ENCODE data around the gene ZSWIM3. TPM values are rescaled to one million over a fixed set of nuclear protein-coding genes. Genes with fewer than 3 reads are reported as not detected.

Gene ZSWIM3
- total and polyA plus RNA-seq, 2 of the 13 experiments (the other 11 are each of a cell fraction or from before 2014, with no cell fraction given): 5.2 to 5.8 TPM

GRCh38 chr20:45857114-45857881 lies at the start of gene ZSWIM3, which contains the start of gene ACOT8 (continued):
- TF ChIP-seq TRIM24 (CRISPR knock-in tag; IDR thresholded peaks at IDR 0.05): no peak
- peak; percentile 91 for TF ChIP-seq CREB1 (IDR thresholded peaks at IDR 0.05)
- TF ChIP-seq CREB1 (CRISPR knock-in tag; IDR thresholded peaks at IDR 0.05): peak; percentile 93
- TF ChIP-seq ZBTB1 (CRISPR knock-in tag; IDR thresholded peaks at IDR 0.05; ENCODE audit: borderline replicate concordance): no peak
- TF ChIP-seq ZIK1 (CRISPR knock-in tag; IDR thresholded peaks at IDR 0.05; ENCODE audit: borderline replicate concordance, low read depth): 0 out of 2 replicates have a peak, but pooled peaks have one; percentile 38
- no peak for TF ChIP-seq NFE2L2 (IDR thresholded peaks at IDR 0.05; ENCODE audit: low read length)
- TF ChIP-seq TEAD2 (CRISPR knock-in tag; IDR thresholded peaks at IDR 0.05): no peak
- TF ChIP-seq SATB2 (CRISPR knock-in tag; IDR thresholded peaks at IDR 0.05): peak; percentile 72; the same call in 1 of the 2 replicates
- peak; percentile 92 for TF ChIP-seq SNAPC2 (CRISPR knock-in tag; IDR thresholded peaks at IDR 0.05)
- TF ChIP-seq MXD4 (CRISPR knock-in tag; IDR thresholded peaks at IDR 0.05): peak; percentile 97
- no peak for TF ChIP-seq GATAD2A (CRISPR knock-in tag; IDR thresholded peaks at IDR 0.05)
- TF ChIP-seq ELK4 (CRISPR knock-in tag; IDR thresholded peaks at IDR 0.05; ENCODE audit: borderline replicate concordance): 0 out of 2 replicates have a peak, but pooled peaks have one; percentile 24
- TF ChIP-seq NFYC (CRISPR knock-in tag; IDR thresholded peaks at IDR 0.05): peak; percentile 100
- TF ChIP-seq TSC22D2 (CRISPR knock-in tag; IDR thresholded peaks at IDR 0.05; ENCODE audit: borderline replicate concordance): no peak; the same call in 1 of the 2 replicates
- TF ChIP-seq HOXA7 (CRISPR knock-in tag; IDR thresholded peaks at IDR 0.05): no peak
- TF ChIP-seq, protein P1, sequence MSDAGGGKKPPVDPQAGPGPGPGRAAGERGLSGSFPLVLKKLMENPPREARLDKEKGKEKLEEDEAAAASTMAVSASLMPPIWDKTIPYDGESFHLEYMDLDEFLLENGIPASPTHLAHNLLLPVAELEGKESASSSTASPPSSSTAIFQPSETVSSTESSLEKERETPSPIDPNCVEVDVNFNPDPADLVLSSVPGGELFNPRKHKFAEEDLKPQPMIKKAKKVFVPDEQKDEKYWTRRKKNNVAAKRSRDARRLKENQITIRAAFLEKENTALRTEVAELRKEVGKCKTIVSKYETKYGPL (CRISPR knock-in tag; IDR thresholded peaks at IDR 0.05): no peak
- no peak; the same call in 1 of the 2 replicates for TF ChIP-seq CREBL2 (CRISPR knock-in tag; IDR thresholded peaks at IDR 0.05; ENCODE audit: borderline replicate concordance)
- 0 out of 2 replicates have a peak, but pooled peaks have one; percentile 15 for TF ChIP-seq NFATC3 (CRISPR knock-in tag; IDR thresholded peaks at IDR 0.05)
- no peak; the same call in 1 of the 2 replicates for TF ChIP-seq RNF2 (conservative IDR thresholded peaks at IDR 0.05; ENCODE audit: low read depth)
- peak; percentile 97; the same call in 1 of the 2 replicates for TF ChIP-seq ARID2 (CRISPR knock-in tag; IDR thresholded peaks at IDR 0.05; ENCODE audit: borderline replicate concordance)
- TF ChIP-seq HMGA1 (CRISPR knock-in tag; conservative IDR thresholded peaks at IDR 0.05): no peak
- TF ChIP-seq MBD4 (IDR thresholded peaks at IDR 0.05; ENCODE audit: borderline replicate concordance, low read length): no peak
- TF ChIP-seq SOX13 (IDR thresholded peaks at IDR 0.05): peak; percentile 7; the same call in 1 of the 2 replicates
- TF ChIP-seq SOX13 (CRISPR knock-in tag; conservative IDR thresholded peaks at IDR 0.05 in 1 of 2, IDR thresholded peaks at IDR 0.05 in 1 of 2): no peak; a peak in 1 of 4 replicates
- peak; percentile 84 for TF ChIP-seq CHD2 (IDR thresholded peaks at IDR 0.05; ENCODE audit: low read depth, low read length)
- TF ChIP-seq MLLT10 (CRISPR knock-in tag; IDR thresholded peaks at IDR 0.05): no peak
- no peak for TF ChIP-seq ZNF260 (CRISPR knock-in tag; IDR thresholded peaks at IDR 0.05; ENCODE audit: borderline replicate concordance, low read depth)
- TF ChIP-seq ZNF816 (CRISPR knock-in tag; IDR thresholded peaks at IDR 0.05; ENCODE audit: borderline replicate concordance): no peak; the same call in 1 of the 2 replicates
- peak; percentile 45; the same call in 1 of the 2 replicates for TF ChIP-seq PITX1 (CRISPR knock-in tag; IDR thresholded peaks at IDR 0.05)
- TF ChIP-seq MAF1 (CRISPR knock-in tag; IDR thresholded peaks at IDR 0.05; ENCODE audit: borderline replicate concordance): peak; percentile 40; the same call in 1 of the 2 replicates
- peak; percentile 94 for TF ChIP-seq ZNF607 (CRISPR knock-in tag; IDR thresholded peaks at IDR 0.05; ENCODE audit: borderline replicate concordance)
- TF ChIP-seq SP5 (CRISPR knock-in tag; IDR thresholded peaks at IDR 0.05; ENCODE audit: borderline replicate concordance, low read depth): peak; percentile 39; the same call in 1 of the 2 replicates

All from HepG2 (cell line).